H9 (cell line): Measurements from ENCODE around the gene CCND2. TPM values are rescaled to one million over a fixed set of nuclear protein-coding genes. Genes with fewer than 3 reads are reported as not detected.

Experiments used
- DNase-seq: peaks from one replicate; pipeline ENCODE4 v3.0.0-alpha.2; 2017
- H2AFZ ChIP-seq: one replicate; pipeline ENCODE4 v1.6.1; 2013; ENCODE audit warnings: mild to moderate bottlenecking, low read length, control low read depth, moderate library complexity
- H2AK5ac ChIP-seq: 2 replicates; pipeline ENCODE4 v1.6.1; 2013; ENCODE audit warnings: low read length, control low read depth, mixed read lengths; ENCODE audit not compliant: insufficient read length
- H2BK120ac ChIP-seq: one replicate; pipeline ENCODE4 v1.6.1; 2013; ENCODE audit warnings: low read depth, mild to moderate bottlenecking, low read length, control low read depth, inconsistent platforms; ENCODE audit not compliant: poor library complexity, severe bottlenecking
- H2BK12ac ChIP-seq: 2 replicates; pipeline ENCODE4 v1.6.1; 2013; ENCODE audit warnings: low read length, control low read depth, mixed read lengths, low read depth; ENCODE audit not compliant: insufficient read length
- H2BK15ac ChIP-seq: 2 replicates; pipeline ENCODE4 v1.6.1; 2013; ENCODE audit warnings: low read depth, low read length, control low read depth
- H2BK20ac ChIP-seq: one replicate; pipeline ENCODE4 v1.6.1; 2013; ENCODE audit warnings: low read depth, mild to moderate bottlenecking, low read length, control low read depth, inconsistent platforms; ENCODE audit not compliant: poor library complexity, severe bottlenecking
- H2BK5ac ChIP-seq: 2 replicates; pipeline ENCODE4 v1.6.1; 2013; ENCODE audit warnings: low read length, control low read depth, mixed read lengths; ENCODE audit not compliant: insufficient read length
- H3K14ac ChIP-seq: 2 replicates; pipeline ENCODE4 v1.6.1; 2013; ENCODE audit warnings: low read length, control low read depth; ENCODE audit not compliant: insufficient read depth
- H3K18ac ChIP-seq: 2 replicates; pipeline ENCODE4 v1.6.1; 2013; ENCODE audit warnings: low read depth, mild to moderate bottlenecking, mixed read lengths, low read length, control low read depth; ENCODE audit not compliant: insufficient read length
- H3K23ac ChIP-seq: 2 replicates; pipeline ENCODE4 v1.6.1; 2013; ENCODE audit warnings: low read length, control low read depth, mixed read lengths, low read depth; ENCODE audit not compliant: insufficient read length
- H3K23me2 ChIP-seq: 2 replicates; pipeline ENCODE4 v1.6.1; 2013; ENCODE audit warnings: low read depth, mild to moderate bottlenecking, mixed read lengths, low read length, control low read depth; ENCODE audit not compliant: insufficient read length, poor library complexity, severe bottlenecking
- H3K27ac ChIP-seq: 2 replicates; pipeline ENCODE4 v1.5.1; 2013; ENCODE audit warnings: low read length, control low read depth, mixed read lengths, low read depth; ENCODE audit not compliant: insufficient read length
- H3K27me3 ChIP-seq: 2 replicates; pipeline ENCODE4 v1.6.1; 2013; ENCODE audit warnings: low read length, control low read depth, inconsistent platforms; ENCODE audit not compliant: insufficient read depth
- H3K4ac ChIP-seq: 2 replicates; pipeline ENCODE4 v1.6.1; 2013; ENCODE audit warnings: low read depth, mild to moderate bottlenecking, control low read depth, inconsistent platforms, low read length, moderate library complexity
- H3K4me1 ChIP-seq: 2 replicates; pipeline ENCODE4 v1.6.1; 2013; ENCODE audit warnings: low read length, control low read depth, inconsistent platforms; ENCODE audit not compliant: insufficient read depth
- H3K4me2 ChIP-seq: 2 replicates; pipeline ENCODE4 v1.6.1; 2013; ENCODE audit warnings: low read length, control low read depth, mixed read lengths; ENCODE audit not compliant: insufficient read length, insufficient read depth
- H3K56ac ChIP-seq: 2 replicates; pipeline ENCODE4 v1.6.1; 2013; ENCODE audit warnings: low read depth, mild to moderate bottlenecking, mixed read lengths, low read length, control low read depth; ENCODE audit not compliant: insufficient read length
- H3K79me1 ChIP-seq: 2 replicates; pipeline ENCODE4 v1.6.1; 2013; ENCODE audit warnings: low read depth, mild to moderate bottlenecking, moderate library complexity, low read length, control low read depth, inconsistent platforms; ENCODE audit not compliant: insufficient read depth, poor library complexity, severe bottlenecking
- H3K79me2 ChIP-seq: 2 replicates; pipeline ENCODE4 v1.6.1; 2013; ENCODE audit warnings: low read length, control low read depth, inconsistent platforms; ENCODE audit not compliant: insufficient read depth
- H3K9ac ChIP-seq: 2 replicates; pipeline ENCODE4 v1.6.1; 2013; ENCODE audit warnings: low read length, control low read depth, mixed read lengths; ENCODE audit not compliant: insufficient read length; ENCODE audit errors: extremely low read depth
- H3K9me3 ChIP-seq: one replicate; pipeline ENCODE4 v1.6.1; 2013; ENCODE audit warnings: low read depth, low read length, inconsistent platforms; ENCODE audit not compliant: control insufficient read depth
- H3T11ph ChIP-seq: one replicate; pipeline ENCODE4 v1.6.1; 2013; ENCODE audit warnings: mild to moderate bottlenecking, low read length, control low read depth, inconsistent platforms
- H4K20me1 ChIP-seq: one replicate; pipeline ENCODE4 v1.6.1; 2013; ENCODE audit not compliant: control insufficient read depth, insufficient read length, insufficient read depth
- H4K5ac ChIP-seq: 2 replicates; pipeline ENCODE4 v1.6.1; 2013; ENCODE audit warnings: low read depth, mild to moderate bottlenecking, mixed read lengths, low read length, control low read depth; ENCODE audit not compliant: insufficient read length
- H4K8ac ChIP-seq: replicated peaks from 2 replicates; pipeline ENCODE4 v1.6.1; 2013; ENCODE audit warnings: low read length, control low read depth, mixed read lengths, low read depth; ENCODE audit not compliant: insufficient read length
- H4K91ac ChIP-seq: 2 replicates; pipeline ENCODE4 v1.6.1; 2013; ENCODE audit warnings: low read depth, mild to moderate bottlenecking, moderate library complexity, mixed read lengths, low read length, control low read depth; ENCODE audit not compliant: insufficient read length
- H3K27ac Mint-ChIP-seq, 3 experiments: 2 replicates in 2 of 3; 3 replicates in 1 of 3; pipeline ENCODE4 v1.8.0; 2020 to 2021; ENCODE audit warnings: mixed read lengths in 3 of 3, mild to moderate bottlenecking in 1 of 3, moderate library complexity in 1 of 3
- H3K27me3 Mint-ChIP-seq: 2 replicates; pipeline ENCODE4 v1.8.0; 2021; ENCODE audit warnings: low read depth, mild to moderate bottlenecking, moderate library complexity, mixed read lengths
- H3K36me3 Mint-ChIP-seq, 3 experiments: 2 replicates in 2 of 3; 3 replicates in 1 of 3; pipeline ENCODE4 v1.8.0; 2020 to 2021; ENCODE audit warnings: low read depth in 3 of 3, mixed read lengths in 3 of 3; ENCODE audit not compliant: insufficient read depth in 1 of 3
- H3K4me1 Mint-ChIP-seq, 2 experiments: 2 replicates each; pipeline ENCODE4 v1.8.0; 2020; ENCODE audit warnings: mixed read lengths in 2 of 2
- H3K4me3 Mint-ChIP-seq, 2 experiments: 2 replicates in 1 of 2; 3 replicates in 1 of 2; pipeline ENCODE4 v1.8.0; 2020 to 2021; ENCODE audit warnings: mild to moderate bottlenecking in 2 of 2, mixed read lengths in 2 of 2, moderate library complexity in 1 of 2
- H3K9me3 Mint-ChIP-seq, 2 experiments: 2 replicates in 1 of 2; 3 replicates in 1 of 2; pipeline ENCODE4 v1.8.0; 2020; ENCODE audit warnings: mild to moderate bottlenecking in 2 of 2, mixed read lengths in 2 of 2, moderate library complexity in 1 of 2
- CTCF ChIP-seq: fragments of 200-600 bp; sonication (generic); conservative IDR thresholded peaks from 3 replicates; pipeline ENCODE4 v1.8.0; 2021; ENCODE audit warnings: antibody characterized with exemption, mild to moderate bottlenecking
- WGBS: extraction: QIAGEN DNeasy Blood & Tissue Kit; methylation state at CpG from one replicate; pipeline ENCODE4 v1.1.7; 2013; ENCODE audit warnings: missing lambda C conversion rate, low lambda C conversion rate, mixed read lengths; ENCODE audit not compliant: insufficient read length; ENCODE audit errors: extremely low coverage; 5-methylcytosine and 5-hydroxymethylcytosine counted together
- total RNA-seq: library from RNA; stranded (reverse); gene quantifications from 2 replicates; pipeline ENCODE4 v1.2.1, GENCODE V29; 2021

Gene CCND2
- total RNA-seq, 1 experiment from 2014 or later: 104 TPM

- H3K23me2 ChIP-seq: no peaks in the 10 kb centered on the region
- H3K27ac Mint-ChIP-seq: no peak overlapping the region
- peaks cover 5 to 15% (median 6%) of the 10 kb centered on the region in 3 experiments; a peak in 6 of 7 replicates for H3K36me3 Mint-ChIP-seq
- no peak overlapping the region for H3K4ac ChIP-seq
- no peak overlapping the region for H3K4me3 Mint-ChIP-seq
- no peaks in the 10 kb centered on the region for H3K79me2 ChIP-seq
- H2BK20ac ChIP-seq: no peak overlapping the region
- H3K9me3 ChIP-seq: no peaks in the 10 kb centered on the region
- H3K27me3 Mint-ChIP-seq: peaks cover 9% of the 10 kb centered on the region
- no peak overlapping the region for H3K56ac ChIP-seq
- H4K8ac ChIP-seq: no peak overlapping the region
- no peak for TF ChIP-seq CTCF
- no peak overlapping the region for H2AFZ ChIP-seq
- no peak overlapping the region for H3K9ac ChIP-seq
- no peak overlapping the region for H2AK5ac ChIP-seq
- no peak overlapping the region for H2BK120ac ChIP-seq
- H3K23ac ChIP-seq: no peak overlapping the region
- no peaks in the 10 kb centered on the region for H3K27me3 ChIP-seq
- H3K4me1 ChIP-seq: no peaks in the 10 kb centered on the region; the same call in 1 of the 2 replicates
- H4K20me1 ChIP-seq: no peaks in the 10 kb centered on the region
- H3K14ac ChIP-seq: peak overlapping the region; percentile 32; the same call in 1 of the 2 replicates
- H4K5ac ChIP-seq: no peak overlapping the region
- peaks cover 11 to 16% of the 10 kb centered on the region in 2 experiments for H3K9me3 Mint-ChIP-seq
- H3K18ac ChIP-seq: no peak overlapping the region
- H2BK5ac ChIP-seq: no peak overlapping the region
- no peak overlapping the region for H3K4me2 ChIP-seq
- no peak for DNase-seq
- H3T11ph ChIP-seq: no peak overlapping the region
- WGBS: no CpG with 5 or more reads among the region's 10 CpGs
- peaks cover 11 to 39% of the 10 kb centered on the region in 2 experiments for H3K4me1 Mint-ChIP-seq
- H3K27ac ChIP-seq: no peak overlapping the region
- no peak overlapping the region for H2BK15ac ChIP-seq
- H2BK12ac ChIP-seq: no peak overlapping the region
- H3K79me1 ChIP-seq: no peaks in the 10 kb centered on the region
- H4K91ac ChIP-seq: no peak overlapping the region
Measured at GRCh38 chr12:4242595-4242994, 31.0 kb upstream of the CCND2 start.
